Measurements from ENCODE around the gene GET4. TPM values are rescaled to one million over a fixed set of nuclear protein-coding genes. Genes with fewer than 3 reads are reported as not detected.

The GET4 gene
- polyA plus RNA-seq, 1 donor (not counting 4 experiments of a cell fraction or from before 2014, with no cell fraction given), result 21.1 TPM

- H2AFZ ChIP-seq (ENCODE audit: control insufficient read depth, low read length), result no peak overlapping the region
Observed at GRCh38 chr7:873367-874002, 2.9 kb upstream of the GET4 start.

GRCh38 chr7:874031-874749, 2.2 kb upstream of the GET4 start:
- H3K4me2 ChIP-seq (ENCODE audit: control insufficient read depth, extremely low read depth, insufficient read depth, low read depth, low read length), result no peak overlapping the region
- peak overlapping the region; percentile 67 for H3K27ac ChIP-seq (ENCODE audit: control insufficient read depth, insufficient read depth, low read length)
- H2AFZ ChIP-seq (ENCODE audit: control insufficient read depth, low read length), result no peak overlapping the region

More at GRCh38 chr7:873367-874002, 2.9 kb upstream of the GET4 start:
- peaks cover 15% of the 10 kb centered on the region for H3K79me2 ChIP-seq (ENCODE audit: control insufficient read depth, insufficient read depth, low read length)
- H3K9me3 ChIP-seq (ENCODE audit: control insufficient read depth, low read depth, low read length), result no peaks in the 10 kb centered on the region
- H3K9me1 ChIP-seq (ENCODE audit: control insufficient read depth, extremely low read depth, insufficient read depth, low read length), result no peaks in the 10 kb centered on the region
- no peaks in the 10 kb centered on the region for H3K27me3 ChIP-seq (ENCODE audit: control insufficient read depth, extremely low read depth, insufficient read depth, low read length)
- H4K20me1 ChIP-seq (ENCODE audit: control insufficient read depth, extremely low read depth, insufficient read depth, low read length), result no peaks in the 10 kb centered on the region
- peak overlapping the region; percentile 67 for H3K27ac ChIP-seq (ENCODE audit: control insufficient read depth, insufficient read depth, low read length)
- dilution Hi-C loops (cut with MboI; ENCODE audit: extremely low pct_ligation_motif_present, low sequenced_read_pairs), result no loop called here
- H3K36me3 ChIP-seq (ENCODE audit: control insufficient read depth in 2 of 2, extremely low read depth in 1 of 2, insufficient read depth in 2 of 2, low read length in 2 of 2), result peaks cover 16 to 17% of the 10 kb centered on the region in 2 experiments
- no peak overlapping the region for H3K9ac ChIP-seq (ENCODE audit: control insufficient read depth, extremely low read depth, insufficient read depth, low read length)
- FAIRE-seq (peak; percentile 77), DNase-seq (ENCODE audit: low read depth, low spot score) (peak; percentile 50)
- peaks cover 12% of the 10 kb centered on the region for H3K4me1 ChIP-seq (ENCODE audit: control insufficient read depth, extremely low read depth, insufficient read depth, low read length)
- no peak overlapping the region for H3K4me3 ChIP-seq (ENCODE audit: control insufficient read depth in 2 of 3, extremely low read depth in 1 of 3, insufficient read depth in 2 of 3, low read depth in 1 of 3, low read length in 3 of 3)
- no peak overlapping the region for H3K4me2 ChIP-seq (ENCODE audit: control insufficient read depth, extremely low read depth, insufficient read depth, low read depth, low read length)
- no peak for TF ChIP-seq EZH2 (IDR thresholded peaks at IDR 0.05; ENCODE audit: low read length)
- peak; percentile 94 to 100 (median 99) for TF ChIP-seq CTCF (optimal IDR thresholded peaks at IDR 0.05 in 1 of 3, IDR thresholded peaks at IDR 0.05 in 1 of 3, conservative IDR thresholded peaks at IDR 0.05 in 1 of 3; ENCODE audit: extremely low read depth in 1 of 3, insufficient read depth in 2 of 3, low read length in 3 of 3)

More at GRCh38 chr7:874031-874749, 2.2 kb upstream of the GET4 start:
- Histone ChIP-seq H3K79me2 (ENCODE audit: control insufficient read depth, insufficient read depth, low read length) (peaks cover 22% of the 10 kb centered on the region), H3K9ac (ENCODE audit: control insufficient read depth, extremely low read depth, insufficient read depth, low read length) (no peak overlapping the region), H3K27me3 (ENCODE audit: control insufficient read depth, extremely low read depth, insufficient read depth, low read length) (no peaks in the 10 kb centered on the region), H3K4me3 (ENCODE audit: control insufficient read depth in 2 of 3, extremely low read depth in 1 of 3, insufficient read depth in 2 of 3, low read depth in 1 of 3, low read length in 3 of 3) (no peak overlapping the region), H3K9me3 (ENCODE audit: control insufficient read depth, low read depth, low read length) (no peaks in the 10 kb centered on the region), H4K20me1 (ENCODE audit: control insufficient read depth, extremely low read depth, insufficient read depth, low read length) (no peaks in the 10 kb centered on the region), H3K4me1 (ENCODE audit: control insufficient read depth, extremely low read depth, insufficient read depth, low read length) (peaks cover 17% of the 10 kb centered on the region), H3K9me1 (ENCODE audit: control insufficient read depth, extremely low read depth, insufficient read depth, low read length) (no peaks in the 10 kb centered on the region), H3K36me3 (ENCODE audit: control insufficient read depth in 2 of 2, extremely low read depth in 1 of 2, insufficient read depth in 2 of 2, low read length in 2 of 2) (peaks cover 16 to 20% of the 10 kb centered on the region in 2 experiments)
- dilution Hi-C loops (cut with MboI; ENCODE audit: extremely low pct_ligation_motif_present, low sequenced_read_pairs), result no loop called here
- DNase-seq (ENCODE audit: low read depth, low spot score) (no peak), FAIRE-seq (no peak)
- TF ChIP-seq EZH2 (IDR thresholded peaks at IDR 0.05; ENCODE audit: low read length), result no peak
- TF ChIP-seq CTCF (optimal IDR thresholded peaks at IDR 0.05 in 1 of 3, IDR thresholded peaks at IDR 0.05 in 1 of 3, conservative IDR thresholded peaks at IDR 0.05 in 1 of 3; ENCODE audit: extremely low read depth in 1 of 3, insufficient read depth in 2 of 3, low read length in 3 of 3), result no peak
